Fibroblast of lung (primary cell): ENCODE measurements around the gene ALDH1A2. TPM values are rescaled to one million over a fixed set of nuclear protein-coding genes. Genes with fewer than 3 reads are reported as not detected.
A peak's percentile ranks its signal among the peaks of the same experiment; 100 is the strongest.

Source experiments
- DNase-seq, 2 donors: peaks; one replicate each; pipeline versions ENCODE4 v3.0.0 to v3.0.0-alpha.2; 2010; ENCODE audit warnings: low read depth in 2 of 2
- H2AFZ ChIP-seq: 2 replicates; pipeline ENCODE4 v1.5.1; 2012; ENCODE audit warnings: low read length, control low read depth, inconsistent platforms
- H3K27ac ChIP-seq: 2 replicates; pipeline ENCODE4 v1.5.1; 2011; ENCODE audit warnings: low read length, control low read depth; ENCODE audit not compliant: insufficient read depth
- H3K27me3 ChIP-seq: 2 replicates; pipeline ENCODE4 v1.5.1; 2011; ENCODE audit warnings: mild to moderate bottlenecking, low read length; ENCODE audit not compliant: control insufficient read depth, insufficient read depth
- H3K36me3 ChIP-seq: 2 replicates; pipeline ENCODE4 v1.5.1; 2011; ENCODE audit warnings: low read length; ENCODE audit not compliant: control insufficient read depth, insufficient read depth
- H3K4me1 ChIP-seq: 2 replicates; pipeline ENCODE4 v1.5.1; 2011; ENCODE audit warnings: low read length; ENCODE audit not compliant: control insufficient read depth, insufficient read depth; ENCODE audit errors: extremely low read depth
- H3K4me2 ChIP-seq: 2 replicates; pipeline ENCODE4 v1.5.1; 2011; ENCODE audit warnings: low read length, control low read depth; ENCODE audit not compliant: insufficient read depth; ENCODE audit errors: extremely low read depth
- H3K4me3 ChIP-seq, 4 experiments: fragments of 200-600 bp in 1 of 4; sonication (generic) in 1 of 4; replicated peaks in 1 of 4; 2 replicates each; pipeline ENCODE4 v1.5.1; 2011 to 2016; ENCODE audit warnings: low read length in 4 of 4, low read depth in 3 of 4, mild to moderate bottlenecking in 3 of 4, control low read depth in 2 of 4, inconsistent platforms in 1 of 4, mixed read lengths in 1 of 4; ENCODE audit not compliant: insufficient read depth in 1 of 4; ENCODE audit errors: control extremely low read depth in 1 of 4
- H3K79me2 ChIP-seq: 2 replicates; pipeline ENCODE4 v1.5.1; 2012; ENCODE audit warnings: mild to moderate bottlenecking, low read length, inconsistent platforms; ENCODE audit not compliant: control insufficient read depth, insufficient read depth
- H3K9ac ChIP-seq: 2 replicates; pipeline ENCODE4 v1.5.1; 2011; ENCODE audit warnings: mild to moderate bottlenecking, low read length, control low read depth; ENCODE audit not compliant: insufficient read depth
- H3K9me3 ChIP-seq: 2 replicates; pipeline ENCODE4 v1.5.1; 2012; ENCODE audit warnings: low read depth, low read length; ENCODE audit not compliant: control insufficient read depth, insufficient read depth
- H4K20me1 ChIP-seq: 2 replicates; pipeline ENCODE4 v1.5.1; 2011; ENCODE audit warnings: low read length; ENCODE audit not compliant: control insufficient read depth, insufficient read depth; ENCODE audit errors: extremely low read depth
- EZH2 ChIP-seq: IDR thresholded peaks from 2 replicates; pipeline ENCODE4 v1.5.1; 2012; ENCODE audit warnings: low read length, control low read depth, mild to moderate bottlenecking; ENCODE audit errors: missing control alignments
- polyA plus RNA-seq, 2 donors: library from polyadenylated mRNA; depleted of rRNA in 1 of 2; stranded (reverse) in 1 of 2; unstranded in 1 of 2; fragments of >200 nt; gene quantifications; 2 replicates each; pipeline ENCODE4 v1.2.1, GENCODE V29; 2011 to 2012; ENCODE audit warnings: missing spikeins in 1 of 2
- total RNA-seq: library from RNA; depleted of rRNA; stranded (reverse); fragments of >200 nt; gene quantifications from 2 replicates; pipeline ENCODE4 v1.2.1, GENCODE V29; 2014
- TF ChIP-seq, protein P1 (sequence below), 2 donors: IDR thresholded peaks in 1 of 2; conservative IDR thresholded peaks in 1 of 2; 1 replicate in 1 of 2; 2 replicates in 1 of 2; pipeline ENCODE4 v1.5.1; 2011 to 2012; ENCODE audit warnings: low read length in 2 of 2, control low read depth in 1 of 2, inconsistent platforms in 1 of 2, low read depth in 1 of 2, mild to moderate bottlenecking in 1 of 2

Gene ALDH1A2
- total and polyA plus RNA-seq, 2 donors (not counting 1 experiment from before 2014, with no cell fraction given), result 1.1 to 2.3 TPM

- Histone ChIP-seq H3K4me1 (no peaks in the 10 kb centered on the region), H3K4me3 (no peak overlapping the region), H3K9ac (no peak overlapping the region), H3K36me3 (no peaks in the 10 kb centered on the region), H3K27me3 (no peaks in the 10 kb centered on the region), H3K27ac (no peak overlapping the region), H3K9me3 (no peaks in the 10 kb centered on the region), H4K20me1 (no peaks in the 10 kb centered on the region), H3K79me2 (no peaks in the 10 kb centered on the region), H2AFZ (no peak overlapping the region), H3K4me2 (no peak overlapping the region)
- no peak for TF ChIP-seq EZH2
- TF ChIP-seq, protein P1, sequence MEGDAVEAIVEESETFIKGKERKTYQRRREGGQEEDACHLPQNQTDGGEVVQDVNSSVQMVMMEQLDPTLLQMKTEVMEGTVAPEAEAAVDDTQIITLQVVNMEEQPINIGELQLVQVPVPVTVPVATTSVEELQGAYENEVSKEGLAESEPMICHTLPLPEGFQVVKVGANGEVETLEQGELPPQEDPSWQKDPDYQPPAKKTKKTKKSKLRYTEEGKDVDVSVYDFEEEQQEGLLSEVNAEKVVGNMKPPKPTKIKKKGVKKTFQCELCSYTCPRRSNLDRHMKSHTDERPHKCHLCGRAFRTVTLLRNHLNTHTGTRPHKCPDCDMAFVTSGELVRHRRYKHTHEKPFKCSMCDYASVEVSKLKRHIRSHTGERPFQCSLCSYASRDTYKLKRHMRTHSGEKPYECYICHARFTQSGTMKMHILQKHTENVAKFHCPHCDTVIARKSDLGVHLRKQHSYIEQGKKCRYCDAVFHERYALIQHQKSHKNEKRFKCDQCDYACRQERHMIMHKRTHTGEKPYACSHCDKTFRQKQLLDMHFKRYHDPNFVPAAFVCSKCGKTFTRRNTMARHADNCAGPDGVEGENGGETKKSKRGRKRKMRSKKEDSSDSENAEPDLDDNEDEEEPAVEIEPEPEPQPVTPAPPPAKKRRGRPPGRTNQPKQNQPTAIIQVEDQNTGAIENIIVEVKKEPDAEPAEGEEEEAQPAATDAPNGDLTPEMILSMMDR (conservative IDR thresholded peaks at IDR 0.05 in 1 of 2, IDR thresholded peaks at IDR 0.05 in 1 of 2; ENCODE audit: low read depth in 1 of 2, low read length in 2 of 2), result no peak
- no peak for DNase-seq
Observed at GRCh38 chr15:58095415-58095814, 29.9 kb upstream of the ALDH1A2 start.

- no peak overlapping the region for H3K27ac ChIP-seq
- DNase-seq, result no peak
- TF ChIP-seq, protein P1 (conservative IDR thresholded peaks at IDR 0.05 in 1 of 2, IDR thresholded peaks at IDR 0.05 in 1 of 2; ENCODE audit: low read depth in 1 of 2, low read length in 2 of 2), result no peak
- no peak for TF ChIP-seq EZH2
- H4K20me1 ChIP-seq, result no peaks in the 10 kb centered on the region
- no peak overlapping the region for H3K4me2 ChIP-seq
- no peaks in the 10 kb centered on the region for H3K27me3 ChIP-seq
- H3K9me3 ChIP-seq, result no peaks in the 10 kb centered on the region
- H3K36me3 ChIP-seq, result no peaks in the 10 kb centered on the region
- H2AFZ ChIP-seq, result no peak overlapping the region
- no peak overlapping the region for H3K4me3 ChIP-seq
- H3K79me2 ChIP-seq, result no peaks in the 10 kb centered on the region
- H3K4me1 ChIP-seq, result no peaks in the 10 kb centered on the region
- H3K9ac ChIP-seq, result no peak overlapping the region
Observed at GRCh38 chr15:58087871-58088270, 22.4 kb upstream of the ALDH1A2 start.

GRCh38 chr15:58086491-58086890 lies 21.0 kb upstream of the ALDH1A2 start:
- H3K27me3 ChIP-seq, result no peaks in the 10 kb centered on the region
- DNase-seq, result peak; percentile 22 to 42
- no peak overlapping the region for H3K27ac ChIP-seq
- TF ChIP-seq, protein P1 (conservative IDR thresholded peaks at IDR 0.05 in 1 of 2, IDR thresholded peaks at IDR 0.05 in 1 of 2; ENCODE audit: low read depth in 1 of 2, low read length in 2 of 2), result no peak
- TF ChIP-seq EZH2, result no peak
- H3K4me2 ChIP-seq, result no peak overlapping the region
- no peaks in the 10 kb centered on the region for H3K9me3 ChIP-seq
- H3K9ac ChIP-seq, result no peak overlapping the region
- no peaks in the 10 kb centered on the region for H3K4me1 ChIP-seq
- H3K79me2 ChIP-seq, result no peaks in the 10 kb centered on the region
- no peak overlapping the region for H2AFZ ChIP-seq
- no peak overlapping the region for H3K4me3 ChIP-seq
- H4K20me1 ChIP-seq, result no peaks in the 10 kb centered on the region
- no peaks in the 10 kb centered on the region for H3K36me3 ChIP-seq
